Activated naive CD4-positive, alpha-beta T cell treated with anti-CD3 and anti-CD28 coated beads, Interleukin-2, amount 50 U/mL, for 24 hours (primary cell): Measurements from ENCODE around the gene RABL3.
A peak's percentile ranks its signal among the peaks of the same experiment; 100 is the strongest.
"Not testable (repeated sequence)": the region's sequence is repeated elsewhere in the genome, so short reads cannot be mapped to it uniquely, and the experiment has no call there.

Experiments used
- H3K27ac Mint-ChIP-seq: one replicate; pipeline ENCODE4 v1.8.0; 2021; ENCODE audit warnings: mild to moderate bottlenecking, mixed read lengths
- H3K27me3 Mint-ChIP-seq: one replicate; pipeline ENCODE4 v1.8.0; 2021; ENCODE audit warnings: mixed read lengths
- H3K36me3 Mint-ChIP-seq: one replicate; pipeline ENCODE4 v1.8.0; 2021; ENCODE audit warnings: mixed read lengths
- H3K4me1 Mint-ChIP-seq: one replicate; pipeline ENCODE4 v1.8.0; 2021; ENCODE audit warnings: mixed read lengths
- H3K4me3 Mint-ChIP-seq: one replicate; pipeline ENCODE4 v1.8.0; 2021; ENCODE audit warnings: mild to moderate bottlenecking, mixed read lengths
- H3K9me3 Mint-ChIP-seq: one replicate; pipeline ENCODE4 v1.8.0; 2021; ENCODE audit warnings: mixed read lengths

RABL3 gene

GRCh38 chr3:120762615-120763014 is 20.3 kb upstream of the RABL3 start:
- Mint-ChIP-seq H3K27me3 (no peaks in the 10 kb centered on the region), H3K9me3 (no peaks in the 10 kb centered on the region), H3K36me3 (peaks cover 17% of the 10 kb centered on the region), H3K27ac (no peak overlapping the region), H3K4me1 (peaks cover 83% of the 10 kb centered on the region), H3K4me3 (no peak overlapping the region)

GRCh38 chr3:120758551-120758950 is 16.2 kb upstream of the RABL3 start:
- peaks cover 39% of the 10 kb centered on the region for H3K36me3 Mint-ChIP-seq
- H3K27ac Mint-ChIP-seq, H3K27me3 Mint-ChIP-seq, H3K9me3 Mint-ChIP-seq, H3K4me3 Mint-ChIP-seq: not testable (repeated sequence)
- H3K4me1 Mint-ChIP-seq, result peaks cover 67% of the 10 kb centered on the region

GRCh38 chr3:120756061-120756460 is 13.7 kb upstream of the RABL3 start:
- Mint-ChIP-seq H3K4me1 (peaks cover 65% of the 10 kb centered on the region), H3K9me3 (no peaks in the 10 kb centered on the region)

GRCh38 chr3:120753810-120754209 is 11.5 kb upstream of the RABL3 start:
- peaks cover 44% of the 10 kb centered on the region for H3K36me3 Mint-ChIP-seq
- H3K4me3 Mint-ChIP-seq, result no peak overlapping the region
- no peaks in the 10 kb centered on the region for H3K27me3 Mint-ChIP-seq
- H3K9me3 Mint-ChIP-seq, result no peaks in the 10 kb centered on the region
- H3K4me1 Mint-ChIP-seq, result peaks cover 52% of the 10 kb centered on the region
- no peak overlapping the region for H3K27ac Mint-ChIP-seq

More at GRCh38 chr3:120756061-120756460, 13.7 kb upstream of the RABL3 start:
- peaks cover 45% of the 10 kb centered on the region for H3K36me3 Mint-ChIP-seq
- H3K27me3 Mint-ChIP-seq, result no peaks in the 10 kb centered on the region
- no peak overlapping the region for H3K4me3 Mint-ChIP-seq
- no peak overlapping the region for H3K27ac Mint-ChIP-seq

- Mint-ChIP-seq H3K4me1 (peaks cover 50% of the 10 kb centered on the region), H3K27me3 (no peaks in the 10 kb centered on the region), H3K36me3 (peaks cover 42% of the 10 kb centered on the region), H3K9me3 (no peaks in the 10 kb centered on the region), H3K4me3 (no peak overlapping the region), H3K27ac (no peak overlapping the region)
These were observed 10.5 kb upstream of the RABL3 start for GRCh38 chr3:120752865-120753264.

- no peaks in the 10 kb centered on the region for H3K27me3 Mint-ChIP-seq
- peaks cover 49% of the 10 kb centered on the region for H3K4me1 Mint-ChIP-seq
- H3K36me3 Mint-ChIP-seq, result peaks cover 41% of the 10 kb centered on the region
- no peak overlapping the region for H3K27ac Mint-ChIP-seq
- no peak overlapping the region for H3K4me3 Mint-ChIP-seq
- no peaks in the 10 kb centered on the region for H3K9me3 Mint-ChIP-seq
These were observed 9.9 kb upstream of the RABL3 start for GRCh38 chr3:120752230-120752629.

GRCh38 chr3:120749843-120750242 is 7.5 kb upstream of the RABL3 start:
- H3K9me3 Mint-ChIP-seq, result no peaks in the 10 kb centered on the region
- H3K4me3 Mint-ChIP-seq, result no peak overlapping the region
- no peak overlapping the region for H3K27ac Mint-ChIP-seq
- peaks cover 30% of the 10 kb centered on the region for H3K36me3 Mint-ChIP-seq
- H3K27me3 Mint-ChIP-seq, result no peaks in the 10 kb centered on the region
- peaks cover 48% of the 10 kb centered on the region for H3K4me1 Mint-ChIP-seq

GRCh38 chr3:120745466-120745865 is 3.1 kb upstream of the RABL3 start:
- H3K27ac Mint-ChIP-seq, result no peak overlapping the region
- peaks cover 45% of the 10 kb centered on the region for H3K4me1 Mint-ChIP-seq
- no peaks in the 10 kb centered on the region for H3K27me3 Mint-ChIP-seq
- H3K36me3 Mint-ChIP-seq, result peaks cover 6% of the 10 kb centered on the region
- no peak overlapping the region for H3K4me3 Mint-ChIP-seq
- no peaks in the 10 kb centered on the region for H3K9me3 Mint-ChIP-seq

GRCh38 chr3:120743556-120744195 is 1.4 kb upstream of the RABL3 start:
- peaks cover 3% of the 10 kb centered on the region for H3K36me3 Mint-ChIP-seq
- H3K4me3 Mint-ChIP-seq, result peak overlapping the region; percentile 93
- no peaks in the 10 kb centered on the region for H3K27me3 Mint-ChIP-seq
- no peaks in the 10 kb centered on the region for H3K9me3 Mint-ChIP-seq
- H3K27ac Mint-ChIP-seq, result peak overlapping the region; percentile 91
- peaks cover 39% of the 10 kb centered on the region for H3K4me1 Mint-ChIP-seq

GRCh38 chr3:120742849-120743365 is 591 bp upstream of the RABL3 start:
- H3K36me3 Mint-ChIP-seq, result peaks cover 3% of the 10 kb centered on the region
- peak overlapping the region; percentile 93 for H3K4me3 Mint-ChIP-seq
- H3K27me3 Mint-ChIP-seq, result no peaks in the 10 kb centered on the region
- H3K27ac Mint-ChIP-seq, result peak overlapping the region; percentile 91
- H3K4me1 Mint-ChIP-seq, result peaks cover 39% of the 10 kb centered on the region
- no peaks in the 10 kb centered on the region for H3K9me3 Mint-ChIP-seq

- H3K36me3 Mint-ChIP-seq, result peaks cover 8% of the 10 kb centered on the region
- no peaks in the 10 kb centered on the region for H3K27me3 Mint-ChIP-seq
- peak overlapping the region; percentile 93 for H3K4me3 Mint-ChIP-seq
- H3K4me1 Mint-ChIP-seq, result peaks cover 39% of the 10 kb centered on the region
- peaks cover 5% of the 10 kb centered on the region for H3K9me3 Mint-ChIP-seq
- H3K27ac Mint-ChIP-seq, result peak overlapping the region; percentile 91
These were observed 499 bp downstream of the RABL3 start for GRCh38 chr3:120741837-120742197.

GRCh38 chr3:120741320-120741719 is 996 bp downstream of the RABL3 start:
- H3K4me3 Mint-ChIP-seq, result peak overlapping the region; percentile 93
- H3K9me3 Mint-ChIP-seq, result peaks cover 5% of the 10 kb centered on the region
- peaks cover 39% of the 10 kb centered on the region for H3K4me1 Mint-ChIP-seq
- H3K27ac Mint-ChIP-seq, result peak overlapping the region; percentile 84
- H3K27me3 Mint-ChIP-seq, result no peaks in the 10 kb centered on the region
- H3K36me3 Mint-ChIP-seq, result peaks cover 8% of the 10 kb centered on the region

- not testable (repeated sequence) for H3K27me3 Mint-ChIP-seq, H3K27ac Mint-ChIP-seq, H3K9me3 Mint-ChIP-seq, H3K4me3 Mint-ChIP-seq
- Mint-ChIP-seq H3K4me1 (peaks cover 11% of the 10 kb centered on the region), H3K36me3 (peaks cover 16% of the 10 kb centered on the region)
These were observed 4.3 kb downstream of the RABL3 start for GRCh38 chr3:120738006-120738405.

GRCh38 chr3:120730576-120731542 is 11.5 kb downstream of the RABL3 start:
- H3K4me1 Mint-ChIP-seq, result peaks cover 29% of the 10 kb centered on the region
- H3K9me3 Mint-ChIP-seq, result no peaks in the 10 kb centered on the region
- no peaks in the 10 kb centered on the region for H3K27me3 Mint-ChIP-seq
- no peak overlapping the region for H3K27ac Mint-ChIP-seq
- H3K36me3 Mint-ChIP-seq, result peaks cover 17% of the 10 kb centered on the region
- no peak overlapping the region for H3K4me3 Mint-ChIP-seq

GRCh38 chr3:120726791-120727190 is 15.5 kb downstream of the RABL3 start:
- no peak overlapping the region for H3K4me3 Mint-ChIP-seq

More at GRCh38 chr3:120726791-120727190, 15.5 kb downstream of the RABL3 start:
- H3K4me1 Mint-ChIP-seq, result peaks cover 29% of the 10 kb centered on the region
- no peak overlapping the region for H3K27ac Mint-ChIP-seq
- peaks cover 24% of the 10 kb centered on the region for H3K36me3 Mint-ChIP-seq
- H3K27me3 Mint-ChIP-seq, result no peaks in the 10 kb centered on the region
- no peaks in the 10 kb centered on the region for H3K9me3 Mint-ChIP-seq
